Cardiac muscle cell (in vitro differentiated cells and primary cell): ENCODE data around the gene RACGAP1. TPM values are rescaled to one million over a fixed set of nuclear protein-coding genes. Genes with fewer than 3 reads are reported as not detected.

Experiments used
- DNase-seq, 2 donors: peaks; one replicate each; pipeline versions ENCODE4 v3.0.0 to v3.0.0-alpha.2; 2010 to 2017; ENCODE audit warnings: low read depth in 1 of 2, low spot score in 1 of 2
- H3K27ac ChIP-seq: fragments of 200-600 bp; sonication (generic); 2 replicates; pipeline ENCODE4 v1.5.1; 2016
- H3K27me3 ChIP-seq: fragments of 200-600 bp; sonication (generic); 2 replicates; pipeline ENCODE4 v1.6.0; 2016; ENCODE audit warnings: control low read depth
- H3K36me3 ChIP-seq: fragments of 200-600 bp; sonication (generic); 2 replicates; pipeline ENCODE4 v1.5.1; 2016; ENCODE audit warnings: control low read depth
- H3K4me1 ChIP-seq: fragments of 200-600 bp; sonication (generic); 2 replicates; pipeline ENCODE4 v1.8.1; 2017; ENCODE audit warnings: low read depth, mild to moderate bottlenecking, mixed run types
- H3K4me3 ChIP-seq: fragments of 200-600 bp; sonication (generic); 2 replicates; pipeline ENCODE4 v1.5.1; 2016; ENCODE audit warnings: mild to moderate bottlenecking
- H3K9me3 ChIP-seq: fragments of 200-600 bp; sonication (generic); 2 replicates; pipeline ENCODE4 v1.5.1; 2017; ENCODE audit warnings: low read depth, mild to moderate bottlenecking, control low read depth
- polyA plus RNA-seq: library from polyadenylated mRNA; unstranded; fragments of >200 nt; fragmentation: Nextera tagmentation; extraction: Ambion mirVana; gene quantifications from 2 replicates; pipeline ENCODE4 v1.2.1, GENCODE V29; 2016
- total RNA-seq: library from RNA; depleted of rRNA; stranded (reverse); fragments of >200 nt; gene quantifications from 2 replicates; pipeline ENCODE4 v1.2.3, GENCODE V29; 2016
- TF ChIP-seq, protein P1 (sequence below): IDR thresholded peaks from 2 replicates; pipeline ENCODE4 v1.5.1; 2012; ENCODE audit warnings: low read depth, mild to moderate bottlenecking, low read length

The RACGAP1 gene
- total and polyA plus RNA-seq, 2 experiments from 2014 or later: 13.4 to 63.9 TPM

DNA sequence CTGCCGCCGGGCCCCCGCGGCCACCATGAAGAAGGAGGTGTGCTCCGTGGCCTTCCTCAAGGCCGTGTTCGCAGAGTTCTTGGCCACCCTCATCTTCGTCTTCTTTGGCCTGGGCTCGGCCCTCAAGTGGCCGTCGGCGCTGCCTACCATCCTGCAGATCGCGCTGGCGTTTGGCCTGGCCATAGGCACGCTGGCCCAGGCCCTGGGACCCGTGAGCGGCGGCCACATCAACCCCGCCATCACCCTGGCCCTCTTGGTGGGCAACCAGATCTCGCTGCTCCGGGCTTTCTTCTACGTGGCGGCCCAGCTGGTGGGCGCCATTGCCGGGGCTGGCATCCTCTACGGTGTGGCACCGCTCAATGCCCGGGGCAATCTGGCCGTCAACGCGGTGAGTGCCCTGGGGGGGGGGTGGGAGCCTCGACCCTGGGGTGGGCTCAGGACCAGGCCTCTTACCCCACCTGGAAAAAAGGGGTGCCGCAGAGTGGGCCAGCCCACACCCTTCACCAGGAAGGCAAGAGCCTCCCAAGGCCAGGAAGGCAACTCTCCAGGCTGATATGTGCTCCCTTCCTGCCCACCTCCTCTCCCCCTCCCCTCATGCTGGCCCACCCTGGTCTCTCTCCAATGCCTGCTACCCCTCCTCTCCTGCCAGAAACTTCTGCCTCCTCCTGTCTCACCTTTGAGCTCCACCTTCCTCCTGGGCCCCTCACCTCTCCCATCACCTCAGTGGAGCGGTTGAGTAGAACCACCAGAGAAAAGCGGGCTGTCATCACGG, 63.1 kb downstream of the RACGAP1 start:
- peaks cover 12% of the 10 kb centered on the region for H3K4me1 ChIP-seq
- TF ChIP-seq, protein P1, sequence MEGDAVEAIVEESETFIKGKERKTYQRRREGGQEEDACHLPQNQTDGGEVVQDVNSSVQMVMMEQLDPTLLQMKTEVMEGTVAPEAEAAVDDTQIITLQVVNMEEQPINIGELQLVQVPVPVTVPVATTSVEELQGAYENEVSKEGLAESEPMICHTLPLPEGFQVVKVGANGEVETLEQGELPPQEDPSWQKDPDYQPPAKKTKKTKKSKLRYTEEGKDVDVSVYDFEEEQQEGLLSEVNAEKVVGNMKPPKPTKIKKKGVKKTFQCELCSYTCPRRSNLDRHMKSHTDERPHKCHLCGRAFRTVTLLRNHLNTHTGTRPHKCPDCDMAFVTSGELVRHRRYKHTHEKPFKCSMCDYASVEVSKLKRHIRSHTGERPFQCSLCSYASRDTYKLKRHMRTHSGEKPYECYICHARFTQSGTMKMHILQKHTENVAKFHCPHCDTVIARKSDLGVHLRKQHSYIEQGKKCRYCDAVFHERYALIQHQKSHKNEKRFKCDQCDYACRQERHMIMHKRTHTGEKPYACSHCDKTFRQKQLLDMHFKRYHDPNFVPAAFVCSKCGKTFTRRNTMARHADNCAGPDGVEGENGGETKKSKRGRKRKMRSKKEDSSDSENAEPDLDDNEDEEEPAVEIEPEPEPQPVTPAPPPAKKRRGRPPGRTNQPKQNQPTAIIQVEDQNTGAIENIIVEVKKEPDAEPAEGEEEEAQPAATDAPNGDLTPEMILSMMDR: no peak
- H3K9me3 ChIP-seq: no peaks in the 10 kb centered on the region
- no peak overlapping the region for H3K27ac ChIP-seq
- H3K36me3 ChIP-seq: no peaks in the 10 kb centered on the region
- H3K4me3 ChIP-seq: no peak overlapping the region
- H3K27me3 ChIP-seq: peaks cover 77% of the 10 kb centered on the region
- DNase-seq: no peak

DNA sequence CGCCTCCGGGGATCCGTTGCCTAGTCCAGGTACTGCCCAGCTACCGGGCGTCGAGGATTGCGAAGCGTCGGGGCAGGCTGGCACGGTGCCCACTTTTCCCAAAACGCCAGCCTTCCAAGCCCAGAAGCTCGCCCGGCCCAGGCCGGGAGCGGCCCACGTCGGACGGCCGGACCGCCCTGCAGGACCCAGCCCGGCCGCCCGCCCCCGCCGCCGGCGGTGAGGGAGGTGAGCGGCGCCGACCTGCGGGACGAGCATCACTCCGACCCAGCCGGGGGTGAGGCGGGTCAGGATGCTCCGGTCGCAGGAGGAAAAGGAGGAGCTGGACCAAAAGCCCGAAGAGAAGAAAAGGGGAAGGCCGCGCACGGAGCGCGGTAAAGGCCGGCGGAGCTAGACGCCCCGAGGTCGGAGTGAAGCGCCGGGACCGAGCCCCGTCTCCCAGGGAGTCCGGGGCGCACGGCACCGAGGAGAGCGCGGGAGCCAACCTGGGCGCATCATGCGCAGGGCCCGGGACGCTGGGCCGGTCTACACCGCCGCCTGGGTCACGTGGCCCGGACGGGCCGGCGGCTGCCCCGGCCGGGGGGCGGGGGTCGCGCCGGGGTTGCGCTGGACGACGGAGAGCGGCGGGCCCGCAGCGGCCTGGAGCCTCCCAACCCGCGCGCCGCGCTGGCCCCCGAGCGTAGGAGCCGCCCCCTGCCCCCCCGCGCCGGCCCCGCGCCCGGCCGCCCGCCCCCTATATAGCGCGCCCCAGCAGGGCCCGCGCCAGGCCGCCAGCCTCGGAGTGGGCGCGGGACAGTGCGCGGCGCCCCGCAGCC, 64.0 kb downstream of the RACGAP1 start, which contains the start of gene AQP5:
Gene AQP5 (plus strand): TSS at position 762 of the 812 bp plus-strand sequence. CDS start 146 bp downstream, outside the sequence.
- Histone ChIP-seq H3K9me3 (no peaks in the 10 kb centered on the region), H3K27me3 (peaks cover 86% of the 10 kb centered on the region), H3K27ac (no peak within 1 kb of the TSS), H3K4me1 (peaks cover 12% of the 10 kb centered on the region), H3K4me3 (peak within 1 kb of the TSS; percentile 29), H3K36me3 (no peaks in the 10 kb centered on the region)
- peak in 1 of 2 donors; percentile 40 for DNase-seq
- TF ChIP-seq, protein P1: no peak

DNA sequence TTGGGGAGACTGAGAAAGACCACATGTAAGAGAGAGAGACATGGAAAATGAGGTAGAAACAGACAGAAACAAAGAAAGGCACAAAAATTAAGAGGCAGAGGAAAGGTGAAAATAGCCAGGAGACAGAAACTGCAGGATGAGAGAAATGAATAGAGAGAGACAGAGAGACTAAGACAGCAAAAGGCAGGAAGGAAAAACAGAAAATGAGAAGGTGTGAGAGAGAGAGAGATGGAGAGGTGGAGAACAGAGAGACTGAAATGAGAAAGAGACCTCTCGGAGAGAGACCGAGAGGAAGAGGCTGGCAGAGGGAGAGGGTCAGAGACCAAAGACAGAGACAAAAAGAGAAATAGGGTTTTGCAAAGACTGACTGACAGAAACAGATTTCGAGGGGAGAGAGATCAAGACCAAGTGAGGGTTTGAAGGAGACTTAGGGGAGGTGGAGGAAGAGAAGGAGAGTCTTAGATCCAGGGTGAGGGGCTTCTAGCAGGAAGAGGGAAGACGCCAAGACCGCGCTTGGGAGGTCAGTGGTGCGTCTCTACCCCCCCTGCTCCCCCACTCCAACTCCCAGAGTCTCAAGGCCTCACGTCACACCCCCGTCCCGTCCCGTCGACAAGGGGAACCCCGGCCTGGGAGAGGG, 64.7 kb downstream of the RACGAP1 start:
- Histone ChIP-seq H3K9me3 (no peaks in the 10 kb centered on the region), H3K4me3 (no peak overlapping the region), H3K36me3 (no peaks in the 10 kb centered on the region), H3K4me1 (peaks cover 12% of the 10 kb centered on the region), H3K27me3 (peaks cover 93% of the 10 kb centered on the region), H3K27ac (no peak overlapping the region)
- no peak for DNase-seq
- TF ChIP-seq, protein P1: no peak

DNA sequence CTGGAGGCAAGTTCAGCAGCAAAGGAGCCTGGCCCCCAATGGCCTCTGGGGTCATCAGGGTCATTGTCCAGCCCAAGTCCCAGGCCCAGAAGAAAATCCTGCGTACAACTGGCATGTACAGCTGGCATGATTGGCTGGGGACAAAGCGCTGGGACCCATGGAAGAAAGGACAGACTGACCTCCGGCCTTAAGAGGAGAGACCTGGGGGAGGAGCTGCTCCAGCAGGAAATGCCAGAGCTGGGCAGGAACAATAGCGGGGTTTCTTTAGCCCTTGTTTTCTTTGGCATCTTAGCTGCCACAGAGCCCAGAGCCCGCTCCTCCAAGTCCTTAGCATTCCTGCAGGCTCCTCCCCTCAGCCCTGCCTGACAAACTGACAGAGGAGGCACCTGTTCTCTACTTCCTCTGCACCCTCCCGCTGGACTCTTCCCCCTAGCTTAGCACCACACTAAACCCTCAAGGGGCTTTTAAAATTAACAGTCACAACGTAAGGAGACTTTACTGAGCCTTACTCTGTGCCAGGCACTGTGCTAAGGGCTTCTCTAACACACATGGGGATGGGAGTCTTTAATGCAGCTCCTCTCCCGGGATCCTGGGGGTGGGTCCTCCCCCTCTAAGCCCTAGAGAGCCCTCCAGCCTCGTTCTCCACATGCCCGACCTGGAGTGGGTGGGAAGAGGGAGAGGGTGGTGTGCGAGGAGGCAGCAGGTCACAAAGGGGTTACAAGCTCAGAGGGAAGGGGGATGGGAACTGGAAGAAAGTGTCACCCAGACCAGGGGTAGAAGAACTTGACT, 65.4 kb downstream of the RACGAP1 start:
- Histone ChIP-seq H3K27ac (no peak overlapping the region), H3K9me3 (no peaks in the 10 kb centered on the region), H3K36me3 (no peaks in the 10 kb centered on the region), H3K4me1 (peaks cover 12% of the 10 kb centered on the region), H3K4me3 (no peak overlapping the region), H3K27me3 (peaks cover 96% of the 10 kb centered on the region)
- TF ChIP-seq, protein P1: no peak
- peak; percentile 40 to 77 for DNase-seq

DNA sequence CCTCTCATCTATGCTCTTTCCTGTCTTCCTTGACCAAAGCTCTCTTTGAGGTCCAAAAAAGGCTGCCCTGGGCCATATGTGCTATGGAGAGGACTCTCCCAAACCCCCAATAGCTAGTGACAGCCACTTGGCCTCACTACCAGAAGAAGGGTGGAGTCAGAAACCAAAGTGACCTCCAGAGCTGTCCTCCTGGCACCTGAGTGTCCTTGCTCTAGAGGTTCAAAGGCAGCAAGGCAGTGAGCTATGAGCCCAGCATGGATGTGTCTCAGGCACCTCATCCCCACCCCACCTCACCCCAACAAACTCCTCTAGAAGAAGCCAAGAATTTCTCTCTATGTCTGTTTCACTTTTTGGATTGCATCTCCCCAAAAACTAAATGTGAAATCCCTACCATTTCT, 67.7 kb downstream of the RACGAP1 start:
- Histone ChIP-seq H3K9me3 (no peaks in the 10 kb centered on the region), H3K36me3 (no peaks in the 10 kb centered on the region), H3K4me3 (no peak overlapping the region), H3K4me1 (peaks cover 12% of the 10 kb centered on the region), H3K27ac (no peak overlapping the region), H3K27me3 (peaks cover 73% of the 10 kb centered on the region)
- no peak for DNase-seq
- TF ChIP-seq, protein P1: no peak
